ENCODE measurements around the gene GTF2H2.
"Not testable (repeated sequence)": the region's sequence is repeated elsewhere in the genome, so short reads cannot be mapped to it uniquely, and the experiment has no call there.

GTF2H2 gene

DNA sequence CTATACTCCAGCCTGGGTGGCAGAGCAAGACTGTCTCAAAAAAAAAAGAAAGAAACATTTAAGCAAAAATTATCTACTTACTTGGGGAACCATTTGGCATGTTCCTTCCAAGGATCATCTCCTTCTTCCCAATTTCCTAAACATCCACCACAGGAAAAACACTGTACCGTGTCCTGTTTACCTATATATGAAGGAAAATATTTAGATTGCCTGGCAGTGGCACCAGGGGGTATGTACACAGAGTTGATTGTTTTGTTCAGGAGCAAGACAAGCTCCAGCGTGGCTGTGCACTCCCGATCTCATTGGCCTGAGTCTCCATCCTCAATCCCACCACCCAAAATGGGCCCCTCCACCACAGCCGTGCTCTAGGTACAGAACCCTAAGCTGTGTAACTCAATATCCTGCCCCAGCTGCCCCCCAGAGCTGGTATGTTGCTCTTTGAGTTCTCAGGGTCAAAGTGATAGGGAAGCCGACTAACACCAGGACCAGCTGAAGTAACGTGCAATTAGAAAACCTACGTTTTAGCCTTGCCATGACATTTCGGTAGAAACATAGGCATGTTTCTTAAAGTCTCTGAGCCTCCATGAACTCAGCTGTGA, 56.2 kb downstream of the GTF2H2 start:
- no peak for DNase-seq (ENCODE audit: low read depth)

DNA sequence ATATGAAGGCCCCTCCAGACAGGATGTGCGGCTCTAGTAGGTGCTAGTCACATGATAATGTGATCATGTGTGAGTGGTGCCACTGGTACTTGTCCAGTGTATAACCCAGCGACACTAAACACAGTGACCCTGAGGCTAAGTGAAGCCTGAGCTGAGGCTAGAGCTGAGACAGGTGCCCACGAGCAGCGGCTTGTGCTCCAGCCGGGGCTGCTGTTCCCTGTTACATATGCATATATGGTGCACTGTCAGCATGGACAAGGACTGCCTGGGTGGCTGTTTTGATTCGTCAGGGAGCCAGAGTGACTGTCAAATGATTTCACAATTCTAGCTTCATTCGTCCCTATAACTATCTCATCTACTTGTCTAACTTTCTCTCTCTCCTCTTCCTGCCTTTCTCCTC, 60.5 kb downstream of the GTF2H2 start:
- not testable (repeated sequence) for DNase-seq (ENCODE audit: low read depth)
